Thyroid gland (tissue), 4 donors: Measurements from ENCODE around the gene KIAA1671. TPM values are rescaled to one million over a fixed set of nuclear protein-coding genes. Genes with fewer than 3 reads are reported as not detected.

ENCODE experiments used
- DNase-seq, 2 donors: peaks; one replicate each; pipeline ENCODE4 v3.0.0-alpha.2; 2019
- H3K27ac ChIP-seq, 3 donors: fragments of 200-600 bp; sonication (generic); 1 replicate in 2 of 3; 2 replicates in 1 of 3; pipeline ENCODE4 v1.5.1; 2016 to 2019; ENCODE audit warnings: mild to moderate bottlenecking in 1 of 3, moderate library complexity in 1 of 3
- H3K27me3 ChIP-seq: fragments of 200-600 bp; sonication (generic); one replicate; pipeline ENCODE4 v1.5.1; 2019
- H3K36me3 ChIP-seq, 2 donors: fragments of 200-600 bp; sonication (generic); one replicate each; pipeline ENCODE4 v1.5.1; 2016 to 2019
- H3K4me1 ChIP-seq, 2 donors: fragments of 200-600 bp; sonication (generic); one replicate each; pipeline ENCODE4 v1.5.1; 2017 to 2019
- H3K4me3 ChIP-seq, 3 donors: fragments of 200-600 bp; sonication (generic); replicated peaks in 1 of 3; 1 replicate in 2 of 3; 2 replicates in 1 of 3; pipeline ENCODE4 v1.5.1; 2016; ENCODE audit warnings: mild to moderate bottlenecking in 1 of 3
- H3K9me3 ChIP-seq: fragments of 200-600 bp; sonication (generic); one replicate; pipeline ENCODE4 v1.5.1; 2017
- POLR2A ChIP-seq, 2 donors: fragments of 450-650 bp; IDR thresholded peaks; one replicate each; pipeline ENCODE4 v1.6.1; 2017; ENCODE audit warnings: antibody characterized with exemption in 2 of 2, mild to moderate bottlenecking in 2 of 2, moderate library complexity in 1 of 2
- WGBS, 2 donors: methylation state at CpG; one replicate each; pipeline ENCODE4 v1.1.5; 2017; 5-methylcytosine and 5-hydroxymethylcytosine counted together
- intact Hi-C: fragments of 100-400 bp; cut with DNase I; formaldehyde crosslinking; loops from one replicate; pipeline ENCODE4 v1.15.1; 2023
- total RNA-seq, 4 donors: library from RNA; depleted of rRNA; stranded (reverse); fragments of >200 nt; gene quantifications; one replicate each; pipeline ENCODE4 v1.2.3, GENCODE V29; 2016
- TF ChIP-seq, protein P1 (sequence below), 6 experiments: fragments of 200-600 bp in 3 of 6; fragments of 450-650 bp in 3 of 6; sonication (generic) in 3 of 6; IDR thresholded peaks; one replicate each; pipeline ENCODE4 v1.5.1; 2016 to 2019; ENCODE audit warnings: antibody characterized with exemption in 6 of 6, mild to moderate bottlenecking in 2 of 6, inconsistent platforms in 1 of 6, moderate library complexity in 1 of 6

The KIAA1671 gene
- total RNA-seq, 4 donors from 2014 or later: 63.2 to 111 (median 79.7) TPM

GRCh38 chr22:25084405-25085107 lies 132.0 kb downstream of the KIAA1671 start:
- H3K4me3 ChIP-seq: no peak overlapping the region
- peaks cover 25 to 34% of the 10 kb centered on the region in 2 donors for H3K4me1 ChIP-seq
- intact Hi-C loops: no loop called here
- peak overlapping the region in 1 of 3 donors; percentile 25 for H3K27ac ChIP-seq
- H3K36me3 ChIP-seq: no peaks in the 10 kb centered on the region
- no peaks in the 10 kb centered on the region for H3K9me3 ChIP-seq
- WGBS, 2 donors: 96 to 97% methylated on average over 8 to 9 of the region's 9 CpGs
- no peak for TF ChIP-seq POLR2A (IDR thresholded peaks at IDR 0.05)
- TF ChIP-seq, protein P1, sequence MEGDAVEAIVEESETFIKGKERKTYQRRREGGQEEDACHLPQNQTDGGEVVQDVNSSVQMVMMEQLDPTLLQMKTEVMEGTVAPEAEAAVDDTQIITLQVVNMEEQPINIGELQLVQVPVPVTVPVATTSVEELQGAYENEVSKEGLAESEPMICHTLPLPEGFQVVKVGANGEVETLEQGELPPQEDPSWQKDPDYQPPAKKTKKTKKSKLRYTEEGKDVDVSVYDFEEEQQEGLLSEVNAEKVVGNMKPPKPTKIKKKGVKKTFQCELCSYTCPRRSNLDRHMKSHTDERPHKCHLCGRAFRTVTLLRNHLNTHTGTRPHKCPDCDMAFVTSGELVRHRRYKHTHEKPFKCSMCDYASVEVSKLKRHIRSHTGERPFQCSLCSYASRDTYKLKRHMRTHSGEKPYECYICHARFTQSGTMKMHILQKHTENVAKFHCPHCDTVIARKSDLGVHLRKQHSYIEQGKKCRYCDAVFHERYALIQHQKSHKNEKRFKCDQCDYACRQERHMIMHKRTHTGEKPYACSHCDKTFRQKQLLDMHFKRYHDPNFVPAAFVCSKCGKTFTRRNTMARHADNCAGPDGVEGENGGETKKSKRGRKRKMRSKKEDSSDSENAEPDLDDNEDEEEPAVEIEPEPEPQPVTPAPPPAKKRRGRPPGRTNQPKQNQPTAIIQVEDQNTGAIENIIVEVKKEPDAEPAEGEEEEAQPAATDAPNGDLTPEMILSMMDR (IDR thresholded peaks at IDR 0.05): no peak
- H3K27me3 ChIP-seq: no peaks in the 10 kb centered on the region
- no peak for DNase-seq

DNA sequence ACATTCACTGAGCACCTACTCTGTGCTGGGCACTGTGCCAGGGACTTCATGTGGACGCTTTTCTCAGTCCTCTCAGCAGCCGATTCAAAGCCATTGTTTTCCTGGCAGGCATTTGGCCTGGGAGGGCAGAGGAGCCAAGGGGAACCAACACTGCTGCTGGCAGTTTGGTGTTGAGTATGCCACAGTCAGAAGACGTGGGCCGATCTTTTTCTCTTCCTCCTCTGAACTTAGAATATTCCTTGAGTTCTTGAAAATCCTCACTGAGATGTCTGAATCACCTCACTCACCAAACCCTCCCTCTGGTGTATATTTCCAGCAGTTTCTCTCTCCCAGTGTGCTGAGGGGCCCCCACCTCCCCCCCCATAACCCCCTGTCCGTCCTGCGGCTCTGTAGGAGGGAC lies 132.6 kb downstream of the KIAA1671 start:
- intact Hi-C loops: no loop called here
- H3K4me1 ChIP-seq: peaks cover 25 to 34% of the 10 kb centered on the region in 2 donors

GRCh38 chr22:25085930-25086901 lies 133.7 kb downstream of the KIAA1671 start:
- intact Hi-C loops: no loop called here
- peak overlapping the region in 2 of 3 donors; percentile 22 to 25 for H3K27ac ChIP-seq
- no peak overlapping the region for H3K4me3 ChIP-seq
- DNase-seq: peak; percentile 50 to 58
- WGBS, 2 donors: 39 to 49% methylated on average over 14 of the region's 14 CpGs
- H3K4me1 ChIP-seq: peaks cover 25 to 34% of the 10 kb centered on the region in 2 donors
- no peaks in the 10 kb centered on the region for H3K36me3 ChIP-seq
- TF ChIP-seq, protein P1 (IDR thresholded peaks at IDR 0.05): no peak
- TF ChIP-seq POLR2A (IDR thresholded peaks at IDR 0.05): no peak
- H3K27me3 ChIP-seq: no peaks in the 10 kb centered on the region
- no peaks in the 10 kb centered on the region for H3K9me3 ChIP-seq

More for the DNA sequence above, 132.6 kb downstream of the KIAA1671 start:
- TF ChIP-seq POLR2A (IDR thresholded peaks at IDR 0.05): no peak
- TF ChIP-seq, protein P1 (IDR thresholded peaks at IDR 0.05): no peak
- 64 to 65% methylated on average over 5 to 6 of the region's 6 CpGs for WGBS, 2 donors
- DNase-seq: no peak
- H3K9me3 ChIP-seq: no peaks in the 10 kb centered on the region
- no peaks in the 10 kb centered on the region for H3K27me3 ChIP-seq
- H3K36me3 ChIP-seq: no peaks in the 10 kb centered on the region
- peak overlapping the region in 1 of 3 donors; percentile 25 for H3K27ac ChIP-seq
- no peak overlapping the region for H3K4me3 ChIP-seq

DNA sequence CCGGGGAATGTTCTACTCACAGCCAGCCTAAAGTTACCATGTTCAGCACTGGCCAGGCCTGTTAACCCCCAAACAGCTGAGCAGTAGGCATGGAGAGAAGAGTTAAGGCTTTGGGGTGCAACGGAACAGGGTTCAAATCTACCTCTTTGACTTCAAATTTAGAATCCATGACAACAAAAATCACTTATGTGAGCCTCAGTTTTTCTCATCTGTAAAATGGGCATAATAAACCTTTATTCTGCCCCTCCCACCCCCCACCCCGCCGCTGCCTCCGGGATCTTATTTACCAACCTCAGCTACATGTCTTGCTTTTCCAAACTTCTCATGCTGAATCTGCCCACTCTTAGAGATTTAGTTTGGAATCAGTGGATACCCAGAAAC lies 134.4 kb downstream of the KIAA1671 start:
- no peak overlapping the region for H3K4me3 ChIP-seq
- peaks cover 22 to 34% of the 10 kb centered on the region in 2 donors for H3K4me1 ChIP-seq
- H3K27me3 ChIP-seq: no peaks in the 10 kb centered on the region
- TF ChIP-seq, protein P1 (IDR thresholded peaks at IDR 0.05): no peak
- no peak for TF ChIP-seq POLR2A (IDR thresholded peaks at IDR 0.05)
- no peaks in the 10 kb centered on the region for H3K36me3 ChIP-seq
- peak overlapping the region in 2 of 3 donors; percentile 21 to 22 for H3K27ac ChIP-seq
- intact Hi-C loops: no loop called here
- no peaks in the 10 kb centered on the region for H3K9me3 ChIP-seq
- no peak for DNase-seq
- WGBS, 2 donors: 64 to 78% methylated on average over 5 of the region's 5 CpGs
